NCI-H2171 treated with DMSO at 0.1 percent for 48 hours (cell line): Measurements from ENCODE around the gene CRB1.
A peak's percentile ranks its signal among the peaks of the same experiment; 100 is the strongest.

ENCODE experiments used
- DNase-seq: peaks from one replicate; lab custom pipeline; 2025; lab: John Stamatoyannopoulos, UW

Gene CRB1

GRCh38 chr1:197304638-197305200 is 36.7 kb downstream of the CRB1 start:
- DNase-seq: no peak

GRCh38 chr1:197305925-197306324 is 37.9 kb downstream of the CRB1 start:
- DNase-seq: no peak

GRCh38 chr1:197306381-197307062 is 38.5 kb downstream of the CRB1 start:
- DNase-seq: no peak

- no peak for DNase-seq
These were observed 39.1 kb downstream of the CRB1 start for GRCh38 chr1:197307136-197307535.

GRCh38 chr1:197307551-197307950 is 39.5 kb downstream of the CRB1 start:
- no peak for DNase-seq

GRCh38 chr1:197311081-197311480 is 43.0 kb downstream of the CRB1 start:
- DNase-seq: no peak

- no peak for DNase-seq
These were observed 44.1 kb downstream of the CRB1 start for GRCh38 chr1:197312163-197312562.

GRCh38 chr1:197313713-197314112 is 45.7 kb downstream of the CRB1 start:
- no peak for DNase-seq

- no peak for DNase-seq
These were observed 46.6 kb downstream of the CRB1 start for GRCh38 chr1:197314682-197315081.

- peak; percentile 9 for DNase-seq
These were observed 51.6 kb downstream of the CRB1 start for GRCh38 chr1:197319631-197320030.

GRCh38 chr1:197320991-197321531 is 53.0 kb downstream of the CRB1 start:
- DNase-seq: no peak

GRCh38 chr1:197321811-197322210 is 53.8 kb downstream of the CRB1 start:
- no peak for DNase-seq

GRCh38 chr1:197327776-197328364 is 59.8 kb downstream of the CRB1 start:
- peak; percentile 43 for DNase-seq

GRCh38 chr1:197330213-197330612 is 62.2 kb downstream of the CRB1 start:
- DNase-seq: no peak

GRCh38 chr1:197331565-197331964 is 63.5 kb downstream of the CRB1 start:
- no peak for DNase-seq

- no peak for DNase-seq
These were observed 65.0 kb downstream of the CRB1 start for GRCh38 chr1:197333041-197333440.

- DNase-seq: no peak
These were observed 68.5 kb downstream of the CRB1 start for GRCh38 chr1:197336571-197336970.

- no peak for DNase-seq
These were observed 71.3 kb downstream of the CRB1 start for GRCh38 chr1:197339106-197340060.

GRCh38 chr1:197341626-197342025 is 73.6 kb downstream of the CRB1 start:
- DNase-seq: no peak

- DNase-seq: no peak
These were observed 74.1 kb downstream of the CRB1 start for GRCh38 chr1:197342044-197342565.

- DNase-seq: no peak
These were observed 74.6 kb downstream of the CRB1 start for GRCh38 chr1:197342669-197343068.
